ENCODE measurements around the gene ZDHHC14.

ZDHHC14 gene

DNA sequence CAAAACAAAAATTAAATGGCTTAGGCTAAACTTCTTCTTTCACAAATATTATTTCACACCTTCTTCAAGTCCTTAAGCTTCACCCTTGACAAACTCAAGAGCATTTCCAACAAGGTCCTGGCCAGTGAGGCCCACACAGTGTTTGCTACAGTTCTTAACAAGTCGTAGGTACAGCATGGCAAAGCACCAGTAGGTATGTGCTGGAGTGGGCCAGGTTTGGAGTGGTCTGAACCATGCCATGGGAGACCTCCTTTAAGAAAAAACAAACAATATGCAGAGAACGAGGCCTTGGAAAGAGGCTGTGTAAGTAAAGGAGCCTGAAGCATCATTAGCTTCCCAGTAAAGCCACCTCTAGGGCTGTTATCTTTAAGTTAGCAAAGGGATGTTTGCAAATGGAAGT is 287.7 kb downstream of the ZDHHC14 start:
- no peak for DNase-seq (ENCODE audit: low spot score)
- TF ChIP-seq, protein P1, sequence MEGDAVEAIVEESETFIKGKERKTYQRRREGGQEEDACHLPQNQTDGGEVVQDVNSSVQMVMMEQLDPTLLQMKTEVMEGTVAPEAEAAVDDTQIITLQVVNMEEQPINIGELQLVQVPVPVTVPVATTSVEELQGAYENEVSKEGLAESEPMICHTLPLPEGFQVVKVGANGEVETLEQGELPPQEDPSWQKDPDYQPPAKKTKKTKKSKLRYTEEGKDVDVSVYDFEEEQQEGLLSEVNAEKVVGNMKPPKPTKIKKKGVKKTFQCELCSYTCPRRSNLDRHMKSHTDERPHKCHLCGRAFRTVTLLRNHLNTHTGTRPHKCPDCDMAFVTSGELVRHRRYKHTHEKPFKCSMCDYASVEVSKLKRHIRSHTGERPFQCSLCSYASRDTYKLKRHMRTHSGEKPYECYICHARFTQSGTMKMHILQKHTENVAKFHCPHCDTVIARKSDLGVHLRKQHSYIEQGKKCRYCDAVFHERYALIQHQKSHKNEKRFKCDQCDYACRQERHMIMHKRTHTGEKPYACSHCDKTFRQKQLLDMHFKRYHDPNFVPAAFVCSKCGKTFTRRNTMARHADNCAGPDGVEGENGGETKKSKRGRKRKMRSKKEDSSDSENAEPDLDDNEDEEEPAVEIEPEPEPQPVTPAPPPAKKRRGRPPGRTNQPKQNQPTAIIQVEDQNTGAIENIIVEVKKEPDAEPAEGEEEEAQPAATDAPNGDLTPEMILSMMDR (IDR thresholded peaks at IDR 0.05; ENCODE audit: extremely low read depth, missing control alignments) = no peak

DNA sequence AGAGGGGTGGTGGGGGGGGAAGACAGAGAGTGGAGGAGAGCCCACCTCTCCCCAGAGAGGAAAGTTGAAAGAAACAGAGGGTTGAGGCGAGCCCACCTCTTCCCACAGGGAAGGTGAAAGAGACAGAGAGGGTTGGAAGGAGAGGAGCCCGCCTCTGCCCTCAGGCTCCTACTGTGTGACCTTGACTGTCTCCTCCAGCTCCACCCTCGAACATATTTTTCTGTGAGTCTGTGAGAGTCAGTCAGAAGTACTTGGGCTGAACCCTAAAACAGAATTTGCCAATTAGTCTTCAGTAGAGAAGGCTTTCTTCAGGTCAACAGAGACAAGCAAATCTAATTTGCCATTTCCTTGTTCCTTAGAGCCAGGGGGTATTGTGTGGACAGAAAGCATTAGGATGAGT is 288.3 kb downstream of the ZDHHC14 start:
- no peak for DNase-seq (ENCODE audit: low spot score)
- TF ChIP-seq, protein P1 (IDR thresholded peaks at IDR 0.05; ENCODE audit: extremely low read depth, missing control alignments) = no peak

DNA sequence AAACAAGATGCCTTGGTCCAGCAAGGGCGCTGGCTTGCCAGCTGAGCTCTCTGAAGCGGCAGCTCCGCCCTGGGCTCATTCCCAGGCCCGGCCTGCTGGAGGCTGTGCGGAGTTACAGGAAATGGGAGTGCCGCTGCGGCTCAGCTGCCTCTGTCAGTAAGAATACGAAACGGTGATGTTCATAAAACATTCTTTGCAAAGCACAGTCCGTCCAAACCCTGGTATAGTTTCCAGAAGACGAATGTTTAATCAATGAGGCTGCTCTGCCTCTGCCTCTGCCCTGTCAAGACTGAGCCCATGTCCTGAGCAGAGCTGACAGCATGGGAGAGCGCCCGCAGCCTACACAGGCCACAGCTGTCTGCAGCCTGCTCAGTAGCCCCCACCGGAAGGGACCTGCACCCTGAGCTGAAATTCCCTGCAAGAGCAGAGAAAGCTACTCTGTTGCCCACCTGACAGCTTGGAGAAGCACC is 288.8 kb downstream of the ZDHHC14 start:
- TF ChIP-seq, protein P1 (IDR thresholded peaks at IDR 0.05; ENCODE audit: extremely low read depth, missing control alignments) = no peak
- no peak for DNase-seq (ENCODE audit: low spot score)

DNA sequence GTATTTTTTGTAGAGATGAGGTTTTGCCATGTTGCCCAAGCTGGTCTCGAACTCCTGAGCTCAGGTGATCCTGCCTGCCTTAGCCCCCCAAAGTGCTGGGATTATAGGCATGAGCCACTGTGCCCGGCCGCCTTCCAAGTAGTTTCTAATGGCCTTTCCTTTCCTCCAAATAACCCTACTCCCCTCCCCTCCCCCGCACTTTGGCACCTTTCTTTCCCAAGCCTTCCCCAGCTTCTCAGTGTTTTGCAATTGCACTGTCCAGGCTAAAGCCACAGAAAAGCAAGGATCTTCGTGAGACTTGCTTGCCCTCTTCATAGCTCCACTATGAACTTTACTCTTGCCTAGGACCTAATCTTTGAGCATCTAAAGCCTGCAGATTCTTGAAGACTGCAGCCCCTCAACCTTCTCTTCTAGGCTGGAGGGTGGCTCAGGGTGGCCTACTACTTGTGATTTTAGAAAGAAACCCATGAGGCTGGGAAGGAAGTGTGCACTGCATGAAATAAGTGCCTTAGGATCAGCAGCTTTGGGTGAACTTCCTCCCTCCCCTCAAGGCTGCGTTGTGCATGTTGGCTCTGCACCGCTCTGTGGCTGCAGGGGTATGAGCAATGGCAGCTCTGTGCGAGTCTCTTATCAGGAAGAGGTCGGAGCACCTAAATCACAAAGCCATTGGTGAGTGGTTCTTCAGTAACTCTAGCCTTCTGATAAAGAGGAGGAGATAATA is 289.6 kb downstream of the ZDHHC14 start:
- DNase-seq (ENCODE audit: low spot score) = no peak
- TF ChIP-seq, protein P1 (IDR thresholded peaks at IDR 0.05; ENCODE audit: extremely low read depth, missing control alignments) = no peak

DNA sequence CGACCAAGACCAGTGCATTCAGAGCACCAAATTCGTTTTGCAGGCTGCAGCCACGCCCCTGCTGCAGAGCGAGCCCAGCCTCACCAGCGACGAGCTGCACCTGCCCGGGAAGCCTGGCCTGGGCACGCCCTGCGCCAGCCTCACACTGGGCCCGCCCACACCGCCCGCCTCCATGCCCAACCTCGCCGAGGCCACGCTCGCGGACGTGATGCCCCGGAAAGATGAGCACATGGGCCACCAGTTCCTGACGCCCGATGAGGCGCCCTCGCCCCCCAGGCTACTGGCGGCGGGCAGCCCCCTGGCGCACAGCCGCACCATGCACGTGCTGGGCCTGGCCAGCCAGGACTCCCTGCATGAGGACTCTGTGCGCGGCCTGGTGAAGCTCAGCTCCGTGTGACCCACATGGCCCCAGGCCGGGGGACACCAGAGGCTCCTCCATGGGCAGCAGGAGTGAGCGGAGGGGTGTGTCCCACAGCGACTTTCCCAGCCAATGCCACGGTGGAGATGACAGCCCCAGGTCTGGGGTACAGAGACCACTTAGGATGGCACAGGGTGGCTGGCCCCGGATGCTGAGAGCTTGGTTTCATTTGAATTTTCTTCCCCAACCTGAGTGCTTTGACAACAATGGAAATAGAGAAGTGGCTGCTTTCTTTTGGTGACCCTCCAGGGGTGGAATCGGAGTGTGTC is 291.9 kb downstream of the ZDHHC14 start:
- TF ChIP-seq, protein P1 (IDR thresholded peaks at IDR 0.05; ENCODE audit: extremely low read depth, missing control alignments) = no peak
- no peak for DNase-seq (ENCODE audit: low spot score)

DNA sequence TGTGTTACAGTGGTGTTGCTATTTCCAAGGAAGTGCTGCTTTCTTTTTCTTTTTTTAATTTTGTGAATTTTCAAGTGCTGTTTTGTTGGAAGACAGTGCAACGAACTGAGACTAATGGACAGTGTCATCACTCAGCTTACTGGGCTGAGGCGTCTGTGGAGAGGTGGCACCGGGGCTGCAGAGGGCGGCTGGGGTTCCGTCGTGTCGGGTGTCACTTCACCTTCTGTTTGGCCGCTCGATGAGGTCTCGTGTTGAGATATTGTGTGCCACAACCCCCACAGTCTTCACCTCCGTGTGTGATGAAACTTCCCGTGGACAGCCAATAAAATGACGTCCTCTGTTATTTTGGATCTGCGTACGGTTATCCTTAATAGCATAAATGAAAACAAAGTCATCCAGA is 292.6 kb downstream of the ZDHHC14 start:
- TF ChIP-seq, protein P1 (IDR thresholded peaks at IDR 0.05; ENCODE audit: extremely low read depth, missing control alignments) = no peak
- no peak for DNase-seq (ENCODE audit: low spot score)

DNA sequence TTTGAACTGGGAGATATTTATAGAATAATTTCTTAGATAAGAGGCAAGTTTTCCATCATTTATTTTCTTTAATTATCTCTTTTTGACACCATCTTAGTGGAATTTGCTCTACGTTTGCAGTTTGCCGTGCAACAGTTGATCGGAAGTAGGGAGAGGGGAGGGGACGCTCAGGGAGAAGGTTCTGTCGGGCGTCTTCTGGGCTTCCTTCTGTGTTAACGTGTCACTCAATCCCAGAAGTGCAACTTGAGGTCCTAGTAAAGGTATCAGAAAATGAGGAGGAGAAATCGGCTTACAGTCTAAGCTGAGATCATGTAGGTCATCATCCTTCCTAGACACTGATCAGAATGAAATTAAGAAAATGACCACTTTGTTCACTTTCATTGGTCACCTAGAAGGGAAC is 293.1 kb downstream of the ZDHHC14 start:
- no peak for DNase-seq (ENCODE audit: low spot score)
- TF ChIP-seq, protein P1 (IDR thresholded peaks at IDR 0.05; ENCODE audit: extremely low read depth, missing control alignments) = no peak
